Brain microvascular endothelial cell (primary cell): ENCODE results near the gene PPP1R37.

Experiments
- DNase-seq: peaks from one replicate; pipeline ENCODE4 v3.0.0-alpha.2; 2020
- H3K27ac ChIP-seq: fragments of 250-450 bp; sonication (Bioruptor Pico); 2 replicates; pipeline ENCODE4 v1.5.1; 2020; ENCODE audit warnings: mild to moderate bottlenecking, moderate library complexity
- H3K27me3 ChIP-seq: fragments of 250-450 bp; sonication (Bioruptor Pico); replicated peaks from 2 replicates; pipeline ENCODE4 v1.5.1; 2020; ENCODE audit warnings: mild to moderate bottlenecking
- H3K36me3 ChIP-seq: fragments of 250-450 bp; sonication (Bioruptor Pico); replicated peaks from 2 replicates; pipeline ENCODE4 v1.5.1; 2020; ENCODE audit warnings: mild to moderate bottlenecking
- H3K4me3 ChIP-seq: 2 replicates; pipeline ENCODE4 v1.5.1; 2011; ENCODE audit warnings: low read depth, mild to moderate bottlenecking, control low read depth, low read length, moderate library complexity
- CTCF ChIP-seq: IDR thresholded peaks from 2 replicates; pipeline ENCODE4 v1.5.1; 2011; ENCODE audit warnings: low read depth, mild to moderate bottlenecking, moderate library complexity, low read length, control low read depth, inconsistent platforms; ENCODE audit errors: missing control alignments
- in situ Hi-C: cut with HindIII; loops from 2 replicates; pipeline ENCODE4 v1.10.0; 2017; ENCODE audit warnings: low sequenced_read_pairs, low pct_ligation_motif_present

Gene PPP1R37

DNA sequence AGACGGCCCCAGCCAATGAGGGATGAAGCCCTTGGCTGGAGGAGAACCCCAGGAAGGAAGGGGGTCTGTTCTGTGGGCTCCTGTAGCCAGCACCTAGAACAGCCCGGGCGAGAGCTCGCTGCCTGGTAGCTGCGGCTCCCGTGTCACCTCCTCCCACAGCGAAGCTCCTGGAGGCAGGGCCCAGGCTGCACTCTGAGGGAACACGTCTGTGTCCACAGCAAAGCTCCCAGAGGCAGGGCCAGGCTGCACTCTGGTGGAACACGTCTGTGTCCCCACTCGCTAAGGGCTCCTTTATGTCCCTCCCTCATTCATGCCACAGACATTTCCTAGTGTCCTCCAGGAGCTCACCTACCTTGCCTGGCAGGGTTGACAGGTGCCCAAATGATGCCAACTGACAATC lies 76.6 kb downstream of the PPP1R37 start:
- in situ Hi-C loops: no loop called here
- Histone ChIP-seq H3K27ac (no peak overlapping the region), H3K4me3 (no peak overlapping the region)

DNA sequence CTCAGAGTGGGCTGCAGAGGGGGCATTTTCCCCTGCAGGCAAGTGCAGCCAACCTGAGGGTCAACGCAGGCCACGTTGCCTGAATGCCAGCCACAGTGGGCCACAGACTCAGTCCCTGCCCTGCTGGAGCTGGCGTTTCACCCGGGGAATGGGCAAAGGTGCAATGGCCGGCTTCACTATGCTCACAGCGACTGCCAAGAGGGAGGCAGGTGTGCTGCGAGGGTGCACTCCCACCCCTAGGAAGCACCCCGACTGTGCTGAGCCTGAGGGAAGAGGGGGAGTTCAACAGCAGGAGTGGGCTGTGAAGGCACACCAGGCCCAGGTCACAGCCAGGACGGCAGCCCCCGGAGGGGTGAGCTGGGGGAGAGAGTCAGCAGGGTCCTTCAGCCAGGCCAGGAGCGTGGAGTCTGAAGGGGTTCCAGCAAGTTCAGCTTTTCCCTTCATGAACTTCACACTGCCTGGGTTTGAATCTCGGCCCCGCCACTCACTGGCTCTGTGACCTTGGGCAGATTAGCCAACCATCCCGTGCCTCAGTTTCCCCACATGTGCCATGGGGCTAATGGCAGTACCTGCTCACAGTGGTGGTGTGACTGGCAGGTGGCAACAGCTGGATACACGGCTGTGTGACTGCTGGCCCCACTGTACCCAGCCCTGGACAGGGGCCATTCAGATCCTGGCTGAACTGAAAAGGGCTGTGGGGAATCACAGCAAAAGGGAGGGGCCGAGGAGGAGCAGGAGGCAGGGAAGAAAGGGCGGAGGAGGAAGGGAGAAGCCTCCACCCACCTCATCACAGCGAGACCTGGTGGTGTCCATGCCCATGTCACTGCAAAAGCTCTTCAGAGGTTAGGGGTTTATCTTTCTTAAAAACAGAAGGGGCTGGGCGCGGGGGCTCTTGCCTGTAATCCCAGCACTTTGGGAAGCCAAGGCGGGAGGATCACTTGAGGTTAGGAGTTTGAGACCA lies 77.4 kb downstream of the PPP1R37 start:
- Histone ChIP-seq H3K4me3 (no peak overlapping the region), H3K27ac (no peak overlapping the region), H3K27me3 (no peaks in the 10 kb centered on the region), H3K36me3 (no peaks in the 10 kb centered on the region)
- in situ Hi-C loops: no loop called here
- DNase-seq: no peak
- TF ChIP-seq CTCF: no peak

More for the DNA sequence above, 76.6 kb downstream of the PPP1R37 start:
- Histone ChIP-seq H3K27me3 (no peaks in the 10 kb centered on the region), H3K36me3 (no peaks in the 10 kb centered on the region)
- no peak for DNase-seq
- no peak for TF ChIP-seq CTCF

- in situ Hi-C loops: no loop called here
- H3K27me3 ChIP-seq: no peaks in the 10 kb centered on the region
- H3K27ac ChIP-seq: no peak overlapping the region
- H3K36me3 ChIP-seq: no peaks in the 10 kb centered on the region
- no peak for TF ChIP-seq CTCF
- no peak for DNase-seq
- no peak overlapping the region for H3K4me3 ChIP-seq
Measured at GRCh38 chr19:45171211-45171623, 78.2 kb downstream of the PPP1R37 start.

- DNase-seq: no peak
- Histone ChIP-seq H3K4me3 (no peak overlapping the region), H3K36me3 (no peaks in the 10 kb centered on the region), H3K27ac (no peak overlapping the region), H3K27me3 (no peaks in the 10 kb centered on the region)
- no peak for TF ChIP-seq CTCF
- in situ Hi-C loops: no loop called here
Measured at GRCh38 chr19:45172173-45172572, 79.2 kb downstream of the PPP1R37 start.

DNA sequence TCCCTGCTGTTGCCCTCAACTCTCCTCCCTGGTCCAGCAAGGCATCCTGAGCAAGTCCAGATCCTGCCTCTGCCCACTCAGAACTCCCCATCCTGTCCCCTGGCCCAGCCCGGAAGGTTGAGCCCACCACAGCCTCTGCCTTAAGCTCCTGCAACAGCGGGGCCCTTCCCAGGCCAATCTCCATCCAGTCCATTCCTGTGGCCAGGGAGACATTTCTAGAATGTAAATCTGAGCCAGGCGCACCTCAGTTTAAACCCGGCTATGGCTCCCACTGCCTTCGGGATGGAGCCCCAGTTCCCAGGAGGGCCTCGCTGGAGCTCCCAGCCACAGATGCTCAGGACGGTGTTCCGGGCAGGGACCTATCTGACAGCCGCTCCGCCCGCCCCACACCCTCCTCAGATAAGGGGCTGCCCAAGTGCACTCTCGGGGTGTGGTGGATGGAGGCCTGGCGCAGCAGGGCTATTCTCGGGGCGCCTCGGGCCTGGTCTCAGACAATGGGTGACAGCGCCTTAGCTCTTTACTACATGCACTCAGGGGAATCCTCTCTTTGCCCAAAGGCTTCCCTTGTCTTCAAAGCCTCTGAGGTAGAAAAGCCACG lies 79.7 kb downstream of the PPP1R37 start:
- H3K36me3 ChIP-seq: no peaks in the 10 kb centered on the region
- TF ChIP-seq CTCF: no peak
- H3K27me3 ChIP-seq: no peaks in the 10 kb centered on the region
- in situ Hi-C loops: no loop called here
- H3K27ac ChIP-seq: no peak overlapping the region
- no peak for DNase-seq
- no peak overlapping the region for H3K4me3 ChIP-seq
